DND-41 (cell line): Measurements from ENCODE around the gene LRRFIP2.

Experiments used
- CTCF ChIP-seq: IDR thresholded peaks from 2 replicates; pipeline ENCODE4 v1.5.1; 2012; ENCODE audit warnings: borderline replicate concordance, low read length, moderate library complexity, mild to moderate bottlenecking; ENCODE audit not compliant: poor library complexity, severe bottlenecking; ENCODE audit errors: extremely low read depth
- EZH2 ChIP-seq: IDR thresholded peaks from 3 replicates; pipeline ENCODE4 v1.6.1; 2012; ENCODE audit warnings: borderline replicate concordance, low read depth, mild to moderate bottlenecking, moderate library complexity, low read length, inconsistent platforms; ENCODE audit not compliant: severe bottlenecking

- TF ChIP-seq EZH2 (no peak), CTCF (no peak)
Measured at GRCh38 chr3:37039161-37039846, 135.1 kb downstream of the LRRFIP2 start.
